Measurements from ENCODE around the gene FARP1.

DNA sequence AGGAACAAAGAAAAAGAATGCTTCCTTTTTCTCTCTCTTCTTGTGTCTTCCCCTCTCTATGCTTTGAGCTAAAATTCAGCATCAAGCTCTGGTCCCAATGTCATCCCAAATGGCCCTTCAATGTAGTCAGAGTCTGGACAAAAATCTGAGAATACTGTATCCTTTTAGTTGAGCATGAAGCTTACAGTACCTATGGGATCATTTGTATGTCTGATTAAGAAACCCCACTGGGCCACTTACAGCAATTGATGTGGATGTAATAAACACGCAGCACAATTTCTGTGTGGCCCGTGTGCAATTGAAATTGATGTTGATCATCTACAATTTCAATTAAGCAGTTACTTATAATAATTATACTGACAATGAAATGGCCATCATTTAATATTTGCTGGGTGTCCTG, 223.1 kb downstream of the FARP1 start:
- TF ChIP-seq, protein P1, sequence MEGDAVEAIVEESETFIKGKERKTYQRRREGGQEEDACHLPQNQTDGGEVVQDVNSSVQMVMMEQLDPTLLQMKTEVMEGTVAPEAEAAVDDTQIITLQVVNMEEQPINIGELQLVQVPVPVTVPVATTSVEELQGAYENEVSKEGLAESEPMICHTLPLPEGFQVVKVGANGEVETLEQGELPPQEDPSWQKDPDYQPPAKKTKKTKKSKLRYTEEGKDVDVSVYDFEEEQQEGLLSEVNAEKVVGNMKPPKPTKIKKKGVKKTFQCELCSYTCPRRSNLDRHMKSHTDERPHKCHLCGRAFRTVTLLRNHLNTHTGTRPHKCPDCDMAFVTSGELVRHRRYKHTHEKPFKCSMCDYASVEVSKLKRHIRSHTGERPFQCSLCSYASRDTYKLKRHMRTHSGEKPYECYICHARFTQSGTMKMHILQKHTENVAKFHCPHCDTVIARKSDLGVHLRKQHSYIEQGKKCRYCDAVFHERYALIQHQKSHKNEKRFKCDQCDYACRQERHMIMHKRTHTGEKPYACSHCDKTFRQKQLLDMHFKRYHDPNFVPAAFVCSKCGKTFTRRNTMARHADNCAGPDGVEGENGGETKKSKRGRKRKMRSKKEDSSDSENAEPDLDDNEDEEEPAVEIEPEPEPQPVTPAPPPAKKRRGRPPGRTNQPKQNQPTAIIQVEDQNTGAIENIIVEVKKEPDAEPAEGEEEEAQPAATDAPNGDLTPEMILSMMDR (tag by site-specific recombination; IDR thresholded peaks at IDR 0.05): no peak
- TF ChIP-seq ZIC2 (tag by site-specific recombination; IDR thresholded peaks at IDR 0.05) (no peak), ZNF324 (tag by site-specific recombination; IDR thresholded peaks at IDR 0.05) (no peak), ZNF549 (tag by site-specific recombination; IDR thresholded peaks at IDR 0.05) (no peak), ZNF114 (tag by site-specific recombination; IDR thresholded peaks at IDR 0.05) (no peak), YY1 (tag by site-specific recombination; IDR thresholded peaks at IDR 0.05) (no peak), REPIN1 (tag by site-specific recombination; IDR thresholded peaks at IDR 0.05; ENCODE audit: low read depth) (no peak)
- TF ChIP-seq, protein P2, sequence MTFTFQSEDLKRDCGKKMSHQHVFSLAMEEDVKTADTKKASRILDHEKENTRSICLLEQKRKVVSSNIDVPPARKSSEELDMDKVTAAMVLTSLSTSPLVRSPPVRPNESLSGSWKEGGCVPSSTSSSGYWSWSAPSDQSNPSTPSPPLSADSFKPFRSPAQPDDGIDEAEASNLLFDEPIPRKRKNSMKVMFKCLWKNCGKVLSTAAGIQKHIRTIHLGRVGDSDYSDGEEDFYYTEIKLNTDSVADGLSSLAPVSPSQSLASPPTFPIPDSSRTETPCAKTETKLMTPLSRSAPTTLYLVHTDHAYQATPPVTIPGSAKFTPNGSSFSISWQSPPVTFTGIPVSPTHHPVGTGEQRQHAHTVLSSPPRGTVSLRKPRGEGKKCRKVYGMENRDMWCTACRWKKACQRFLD (tag by site-specific recombination; IDR thresholded peaks at IDR 0.05): no peak
